ENCODE data around the gene CEP162.

CEP162 gene

GRCh38 chr6:84077645-84078044 lies 149.8 kb downstream of the CEP162 start:
- DNase-seq (ENCODE audit: low read depth, low spot score): no peak
- in situ Hi-C loops (cut with HindIII; ENCODE audit: low sequenced_read_pairs): no loop called here
- H3K4me3 ChIP-seq (ENCODE audit: low read depth, low read length): no peak overlapping the region
- no peak for TF ChIP-seq CTCF (IDR thresholded peaks at IDR 0.05; ENCODE audit: low read depth, low read length)

GRCh38 chr6:84074988-84075781 lies 152.3 kb downstream of the CEP162 start:
- in situ Hi-C loops (cut with HindIII; ENCODE audit: low sequenced_read_pairs): no loop called here
- TF ChIP-seq CTCF (IDR thresholded peaks at IDR 0.05; ENCODE audit: low read depth, low read length): no peak
- DNase-seq (ENCODE audit: low read depth, low spot score): peak; percentile 10
- no peak overlapping the region for H3K4me3 ChIP-seq (ENCODE audit: low read depth, low read length)

All from astrocyte of the spinal cord (primary cell).